HG03558 (cell line): ENCODE results near the gene ZFP30.
"Not testable (repeated sequence)": the region's sequence is repeated elsewhere in the genome, so short reads cannot be mapped to it uniquely, and the experiment has no call there.

Source experiments
- ATAC-seq: cut with Tn5 transposase; IDR thresholded peaks from one replicate; pipeline ENCODE4 v1.9.1; 2021; ENCODE audit warnings: moderate number of reproducible peaks; ENCODE audit not compliant: unreplicated experiment; ENCODE audit errors: extremely low read depth

Gene ZFP30

DNA sequence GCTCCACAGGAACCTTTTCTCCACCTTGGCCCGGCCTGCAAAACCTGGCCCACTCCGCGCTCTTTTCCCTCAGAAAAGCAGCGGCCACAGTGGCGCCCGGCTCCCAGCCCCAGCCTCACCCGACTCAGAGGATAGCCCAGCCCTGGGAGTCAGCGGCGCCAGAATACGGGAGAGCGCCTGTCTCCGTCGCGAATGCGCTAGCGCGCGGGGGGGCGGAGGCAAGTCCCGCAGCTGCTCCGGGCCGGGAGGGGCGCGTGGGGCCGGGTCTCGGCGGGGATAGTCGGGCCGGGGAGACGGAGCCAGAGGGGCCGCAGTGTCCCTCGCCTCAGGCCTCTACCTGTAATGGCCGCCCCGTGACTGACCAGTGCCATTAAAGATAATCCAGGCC, at the start of gene ZFP30:
ZFP30 (minus strand) TSS at position 165 of the 388 bp plus-strand sequence. CDS start 7,643 bp downstream, outside the sequence.
- no peak for ATAC-seq

DNA sequence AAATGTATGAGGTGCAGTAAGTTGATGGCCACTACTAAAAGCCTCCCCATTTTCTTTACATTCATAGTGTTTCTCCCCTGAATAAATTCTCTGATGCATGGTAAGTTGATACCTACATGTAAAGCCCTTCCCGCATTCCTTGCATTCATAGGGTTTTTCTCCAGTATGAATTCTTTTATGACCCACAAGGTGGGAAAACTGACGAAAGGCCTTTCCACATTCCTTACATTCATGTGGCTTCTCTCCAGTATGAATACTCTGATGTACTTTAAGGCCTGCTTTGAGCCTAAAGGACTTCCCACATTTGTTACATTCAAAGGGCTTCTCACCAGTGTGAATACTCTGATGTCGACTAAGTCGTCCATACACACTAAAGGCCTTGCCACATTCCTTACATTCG, 43.8 kb upstream of the ZFP30 start:
- ATAC-seq: no peak

DNA sequence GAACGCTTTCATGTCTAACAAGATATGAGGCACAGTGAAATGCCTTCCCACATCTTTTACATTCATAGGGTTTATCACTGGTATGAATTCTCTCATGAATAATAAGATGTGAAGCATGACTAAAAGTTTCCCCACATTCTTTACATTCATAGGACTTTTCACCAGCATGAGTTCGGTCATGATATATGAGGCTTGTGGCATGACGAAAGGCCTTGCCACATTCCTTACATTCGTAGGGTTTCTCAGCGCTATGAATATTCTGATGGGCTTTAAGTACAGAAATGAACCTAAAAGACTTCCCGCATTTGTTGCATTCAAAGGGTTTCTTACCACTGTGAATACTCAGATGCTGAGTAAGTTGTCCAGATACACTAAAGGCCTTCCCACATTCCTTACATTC, 43.0 kb upstream of the ZFP30 start:
- no peak for ATAC-seq

DNA sequence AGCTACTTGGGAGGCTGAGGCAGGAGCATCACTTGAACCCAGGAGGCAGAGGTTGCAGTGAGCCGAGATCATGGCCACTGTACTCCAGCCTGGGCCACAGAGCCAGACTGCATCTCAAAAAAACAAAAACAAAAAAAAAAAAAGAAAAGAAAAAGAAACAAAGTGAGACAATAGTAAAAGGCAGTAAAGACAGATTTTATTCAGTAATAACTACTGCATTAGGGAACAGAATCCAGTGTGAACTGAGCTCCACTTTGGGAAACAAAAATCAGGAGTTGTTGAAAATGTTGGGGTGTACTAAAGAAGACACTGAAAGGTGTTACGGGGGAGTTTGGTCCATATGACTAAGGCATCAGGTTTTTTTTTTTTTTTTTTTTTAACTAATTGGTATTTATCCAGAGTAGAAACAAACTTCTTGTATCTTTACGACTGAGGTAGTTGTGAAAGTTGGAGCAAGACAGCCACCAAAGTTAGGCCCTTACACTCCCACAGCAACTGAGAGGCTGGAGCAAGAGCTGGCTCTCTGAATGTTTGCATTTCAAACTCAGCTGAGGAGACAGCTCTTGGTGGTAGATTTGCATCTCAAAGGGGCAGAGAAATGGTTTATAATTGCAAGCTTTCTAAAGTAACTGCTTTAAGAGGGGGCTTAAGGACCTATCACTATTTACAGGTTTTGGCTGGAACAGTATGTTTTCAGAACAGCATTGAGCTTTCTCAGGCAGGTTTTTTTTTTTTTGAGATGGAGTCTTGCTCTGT, 40.1 kb upstream of the ZFP30 start:
- no peak for ATAC-seq

DNA sequence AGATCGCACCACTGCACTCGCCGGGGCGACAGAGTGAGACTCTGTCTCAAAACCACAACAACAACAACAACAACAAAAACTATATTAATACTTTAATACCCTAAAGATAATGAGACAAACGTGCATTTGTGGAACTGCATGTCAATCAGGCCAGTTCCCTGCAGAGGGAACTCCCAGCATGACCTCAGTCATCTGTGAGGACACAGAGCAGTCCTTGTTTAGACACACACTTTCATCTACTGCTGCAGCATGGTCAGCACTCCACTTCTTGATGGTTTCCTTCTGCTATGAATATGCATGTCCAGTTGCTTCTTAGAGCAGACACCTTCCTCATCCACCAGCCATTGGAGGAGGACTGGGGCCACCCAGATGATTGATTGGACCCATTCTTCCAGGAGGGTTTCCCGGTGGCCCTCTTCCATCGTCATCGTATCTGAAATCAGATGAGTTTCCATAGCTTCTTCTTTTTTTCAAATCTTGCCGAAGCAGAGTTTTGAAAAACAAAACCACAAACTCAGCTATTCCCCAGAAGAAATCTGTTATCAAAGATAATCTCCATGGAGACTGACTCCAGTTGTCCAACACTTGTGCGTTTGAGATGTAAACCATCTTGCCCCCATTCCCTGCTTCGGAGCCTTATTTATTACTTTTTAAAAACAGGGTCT, 37.8 kb upstream of the ZFP30 start:
- no peak for ATAC-seq

DNA sequence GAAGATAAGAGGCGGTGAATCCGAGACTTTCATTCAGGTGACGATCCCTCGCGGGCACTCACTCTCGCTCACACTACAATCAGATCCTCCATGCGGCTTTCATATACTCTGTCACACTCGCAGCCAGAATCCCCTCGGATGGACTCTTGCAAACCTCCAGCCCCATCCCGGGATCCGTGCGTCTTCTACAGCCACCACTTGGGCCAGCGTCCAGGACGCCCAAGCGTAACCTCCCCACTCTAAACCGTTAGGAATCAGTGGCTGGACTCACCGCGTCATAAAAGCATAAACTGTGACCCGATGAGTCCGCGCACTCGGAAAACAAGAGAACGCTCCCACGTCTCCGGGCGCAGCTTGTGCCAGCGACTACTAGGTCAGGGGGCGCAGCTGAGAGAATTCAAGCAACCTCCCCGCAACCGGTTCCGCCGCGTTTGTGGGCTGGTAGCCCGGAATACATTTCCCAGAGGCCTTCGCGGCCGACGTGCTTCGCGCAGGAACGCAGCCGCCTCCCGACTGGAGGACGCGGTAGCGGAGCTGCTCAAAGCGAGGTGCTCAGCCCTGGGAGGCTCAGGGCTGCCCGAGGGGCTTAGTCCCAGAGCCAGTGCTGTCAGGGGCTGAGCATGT, 36.7 kb upstream of the ZFP30 start:
- ATAC-seq: no peak

DNA sequence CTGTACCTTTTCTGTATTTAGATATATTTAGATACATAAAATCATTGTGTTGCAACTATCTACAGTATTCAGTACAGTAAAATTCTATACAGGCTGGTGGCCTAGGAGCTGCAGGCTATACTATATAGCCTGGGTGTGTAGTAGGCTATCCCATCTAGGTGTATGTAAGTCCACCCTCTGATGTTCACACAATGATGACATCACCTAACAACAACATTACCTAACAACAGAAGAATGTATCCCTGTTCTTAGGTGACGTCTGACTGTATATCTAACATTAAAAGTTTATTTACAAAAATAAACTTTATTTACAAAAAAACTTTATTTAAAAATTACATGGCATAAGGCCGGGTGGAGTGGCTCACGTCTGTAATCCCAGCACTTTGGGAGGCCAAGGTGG, 28.3 kb upstream of the ZFP30 start:
- no peak for ATAC-seq

DNA sequence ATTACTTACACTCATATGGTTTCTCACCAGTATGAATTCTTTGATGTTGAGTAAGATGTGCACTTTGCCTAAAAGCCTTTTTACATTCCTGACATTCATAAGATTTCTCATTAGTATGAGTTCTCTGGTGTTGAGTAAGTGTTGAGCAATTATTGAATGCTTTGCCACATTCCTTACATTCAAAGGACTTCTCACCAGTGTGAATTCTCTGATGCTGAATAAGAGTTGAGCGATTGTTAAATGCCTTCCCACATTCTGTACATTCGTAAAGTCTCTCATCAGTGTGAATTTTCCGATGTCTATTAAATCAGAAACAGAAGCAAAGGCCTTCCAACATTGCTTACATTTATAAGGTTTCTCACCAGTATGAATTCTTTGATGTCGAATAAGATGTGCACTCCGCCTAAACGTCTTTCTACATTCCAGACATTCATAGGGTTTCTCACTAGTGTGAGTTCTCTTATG, 14.2 kb upstream of the ZFP30 start:
- no peak for ATAC-seq

DNA sequence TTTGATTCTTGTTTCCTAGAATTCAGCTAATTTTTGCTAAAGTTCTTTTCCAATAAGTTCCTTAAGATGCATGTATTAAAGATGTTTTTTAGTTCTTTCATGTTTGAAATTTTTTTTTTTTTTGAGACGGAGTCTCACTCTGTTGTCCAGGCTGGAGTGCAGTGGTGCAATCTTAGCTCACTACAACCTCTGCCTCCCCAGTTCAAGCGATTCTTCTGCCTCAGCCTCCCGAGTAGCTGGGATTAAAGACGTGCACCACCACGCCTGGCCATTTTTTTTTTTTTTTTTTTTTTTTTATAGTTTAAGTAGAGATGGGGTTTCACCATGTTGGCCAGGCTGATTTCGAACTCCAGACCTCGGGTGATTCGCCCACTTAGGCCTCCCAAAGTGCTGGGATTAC, 1.9 kb upstream of the ZFP30 start:
- not testable (repeated sequence) for ATAC-seq

DNA sequence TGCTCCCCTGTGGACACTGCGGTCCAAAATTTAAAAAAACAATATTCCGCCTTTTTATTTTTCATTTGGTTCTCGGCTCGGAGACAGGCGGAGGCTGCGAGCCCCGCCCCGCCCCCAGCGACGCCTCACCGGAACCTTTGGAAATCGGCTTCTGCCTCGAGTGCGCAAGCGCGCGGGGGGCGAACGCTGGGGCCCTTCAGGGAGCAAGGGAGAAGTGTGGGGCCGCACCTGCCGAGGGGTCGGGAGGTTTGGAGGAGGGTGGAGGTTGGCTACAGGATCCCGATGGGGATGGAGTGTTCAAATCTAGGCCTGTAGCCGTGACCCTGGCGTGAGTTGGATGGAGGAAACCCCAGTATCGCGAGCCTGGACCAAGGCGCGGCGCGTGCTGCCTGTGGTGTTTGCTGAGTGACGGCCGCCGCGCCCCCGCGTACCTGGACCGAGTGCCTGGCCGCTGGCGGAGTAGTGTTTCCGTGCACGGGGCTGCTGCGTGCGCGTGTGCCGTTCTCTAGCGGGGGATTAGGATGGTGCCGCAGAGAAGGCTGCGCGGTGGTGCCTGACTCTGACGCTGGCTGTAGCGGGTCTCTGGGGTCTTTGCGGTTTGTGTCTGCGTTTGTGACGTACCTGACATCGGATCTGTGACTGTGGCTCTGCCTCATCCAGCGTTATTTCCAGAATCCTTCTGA, 565 bp upstream of the ZFP30 start:
- no peak for ATAC-seq

DNA sequence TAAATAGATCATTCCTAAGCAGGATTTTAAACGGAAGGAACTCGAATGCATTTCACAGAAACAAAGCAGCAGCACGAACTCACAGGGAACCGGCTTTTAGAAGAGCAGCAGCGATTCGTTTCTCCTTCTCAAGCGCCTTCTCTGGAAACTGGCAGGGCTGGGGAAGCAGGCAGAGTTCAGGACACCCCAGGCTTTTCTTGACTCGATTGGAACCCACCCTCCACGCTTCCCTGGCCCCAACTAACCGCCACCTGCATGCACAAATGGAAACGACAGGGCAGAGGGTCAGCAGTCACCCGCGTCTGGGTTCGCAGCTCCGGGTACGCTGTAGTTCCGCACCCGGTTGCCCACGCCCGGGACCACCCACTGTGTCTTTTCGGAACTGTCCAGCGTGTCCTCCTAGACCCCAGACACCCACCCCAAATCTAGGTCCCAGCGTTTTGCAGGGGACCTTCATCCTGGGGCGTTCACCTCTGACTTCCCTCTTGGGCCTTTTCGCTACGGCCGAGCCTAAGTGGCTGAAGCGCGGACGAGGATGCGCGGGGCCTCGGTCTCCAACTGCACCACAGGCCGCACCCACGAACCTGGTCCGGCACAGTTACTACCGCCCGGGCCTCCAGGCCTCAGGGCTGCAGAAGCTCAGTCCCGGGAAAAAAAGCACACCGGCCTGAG, 500 bp downstream of the ZFP30 start:
- no peak for ATAC-seq

DNA sequence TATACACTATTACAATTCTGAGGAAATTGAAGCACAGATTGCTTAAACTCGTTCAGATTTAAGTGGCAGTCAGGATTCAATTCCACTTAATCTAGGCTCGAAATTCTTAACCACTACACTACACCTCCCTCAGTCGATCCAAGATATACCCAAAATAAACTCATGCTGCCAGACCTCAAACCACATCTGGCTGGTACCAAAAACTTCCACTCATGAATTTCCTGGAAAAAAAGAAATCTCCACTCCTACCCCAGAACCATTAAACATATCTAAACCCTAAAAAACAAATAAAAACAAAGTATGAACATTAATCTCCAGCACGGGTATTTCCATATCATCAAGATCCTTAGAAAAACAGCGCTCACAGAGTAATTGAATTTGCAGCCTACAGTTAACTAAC, 1.1 kb downstream of the ZFP30 start:
- ATAC-seq: no peak

DNA sequence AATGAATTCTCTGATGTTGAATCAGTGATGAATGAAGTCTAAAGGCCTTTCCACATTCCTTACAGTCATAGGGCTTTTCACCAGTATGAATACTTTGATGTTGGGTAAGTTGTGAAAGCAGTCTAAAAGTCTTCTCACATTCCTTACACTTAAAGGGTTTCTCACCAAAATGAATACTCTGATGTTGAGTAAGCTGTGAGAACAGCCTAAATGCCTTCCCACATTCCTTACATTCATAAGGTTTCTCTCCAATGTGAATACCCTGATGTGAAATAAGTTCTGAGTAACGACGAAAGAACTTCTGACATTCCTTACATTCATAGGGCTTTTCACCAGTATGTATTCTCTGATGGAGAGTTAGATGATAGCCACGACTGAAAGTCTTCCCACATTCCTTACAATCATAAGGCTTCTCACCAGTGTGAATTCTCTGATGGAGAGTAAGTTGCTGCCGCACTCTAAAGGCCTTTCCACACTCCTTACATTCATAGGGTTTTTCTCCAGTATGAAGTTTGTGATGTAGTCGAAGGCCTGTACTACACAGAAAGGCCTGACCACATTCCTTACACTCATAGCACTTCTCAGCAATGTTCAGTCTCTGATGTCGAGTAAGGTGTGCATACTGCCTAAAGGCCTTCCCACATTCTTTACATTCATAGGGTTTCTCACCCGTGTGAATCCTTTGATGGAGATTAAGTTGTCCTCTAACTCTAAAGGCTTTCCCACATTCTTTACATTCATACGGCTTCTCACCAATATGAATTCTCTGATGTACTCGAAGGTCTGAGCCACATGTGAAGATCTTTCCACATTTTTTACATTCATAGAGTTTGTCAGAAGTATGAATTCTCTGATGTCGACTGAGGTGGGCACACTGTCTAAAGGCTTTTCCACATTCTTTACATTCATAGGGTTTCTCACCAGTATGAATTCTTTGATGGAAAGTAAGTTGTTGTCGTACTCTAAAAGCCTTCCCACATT, 19.9 kb downstream of the ZFP30 start:
- no peak for ATAC-seq

DNA sequence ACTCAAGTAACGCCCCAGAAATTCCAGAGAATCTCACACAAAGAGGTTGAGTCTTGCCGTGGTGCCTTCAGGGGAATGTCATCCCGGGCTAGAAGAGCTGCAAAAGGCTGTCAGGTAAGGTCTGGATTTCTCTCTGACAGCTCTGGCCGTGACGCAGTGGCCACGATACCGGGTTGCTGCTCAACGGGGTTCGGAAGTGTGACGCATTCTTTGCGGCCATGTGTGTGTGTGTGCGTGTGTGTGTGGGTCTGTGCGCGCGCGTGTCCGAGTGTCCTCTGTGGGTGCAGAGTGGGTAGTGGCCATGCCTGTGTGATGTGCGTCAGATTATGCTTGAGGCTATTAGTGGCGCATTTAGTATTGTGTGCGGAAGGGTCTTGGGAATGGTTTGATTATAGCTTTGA, 60.3 kb downstream of the ZFP30 start:
- no peak for ATAC-seq

DNA sequence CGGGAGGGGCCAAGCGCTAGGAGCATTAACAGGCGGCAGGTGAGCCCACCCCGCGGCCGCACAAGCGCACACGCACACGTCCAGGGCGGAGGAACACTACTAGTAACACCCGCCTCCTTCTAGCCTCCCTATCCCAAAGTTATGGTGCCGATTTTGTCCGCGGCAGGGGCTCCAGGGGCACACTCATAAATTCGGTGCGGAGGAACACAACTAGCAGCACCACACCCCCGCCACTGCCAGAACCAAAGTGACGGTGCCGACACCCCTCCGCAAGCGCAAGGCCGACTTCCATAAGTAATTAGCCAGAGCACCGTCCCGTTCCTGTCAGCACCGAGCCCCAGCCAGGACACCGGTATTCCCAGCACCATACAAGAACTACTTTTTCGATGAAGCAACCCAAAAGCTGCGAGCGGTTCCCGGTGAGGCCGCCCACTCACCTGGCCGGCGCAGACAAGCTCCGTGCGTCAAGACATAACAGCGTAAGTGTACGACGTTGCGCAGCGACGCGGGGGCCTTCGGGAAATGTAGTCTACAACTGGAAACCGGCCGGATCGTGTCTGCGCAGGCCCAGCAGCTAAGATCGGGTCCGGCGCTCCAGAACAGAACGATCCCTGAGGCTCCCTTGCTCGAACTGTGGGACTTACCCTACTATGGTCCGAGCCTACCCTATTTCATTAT, 60.8 kb downstream of the ZFP30 start, which contains the start of the genes ZNF540 and ZNF571:
ZNF540 (plus strand) TSS at position 573 of the 678 bp plus-strand sequence. CDS start 3,572 bp downstream, outside the sequence.
ZNF571 (minus strand) TSS at position 489 of the 678 bp plus-strand sequence. CDS start 8,116 bp downstream, outside the sequence.
- ATAC-seq: no peak

DNA sequence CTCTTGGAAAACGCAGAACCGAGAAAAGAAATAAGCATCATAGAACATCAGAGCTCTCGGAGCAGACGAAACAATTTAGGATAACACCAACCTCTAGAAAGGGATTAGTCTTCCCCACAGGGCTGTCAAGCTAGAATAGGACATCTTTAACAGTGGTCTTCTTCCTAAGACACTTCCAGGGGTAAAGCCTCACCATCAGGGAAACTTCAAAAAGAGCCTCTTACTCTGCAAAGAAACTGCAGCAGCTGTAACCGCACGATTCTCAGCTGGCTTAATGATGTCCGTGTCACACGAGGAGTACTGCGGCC, 61.3 kb downstream of the ZFP30 start:
- no peak for ATAC-seq

DNA sequence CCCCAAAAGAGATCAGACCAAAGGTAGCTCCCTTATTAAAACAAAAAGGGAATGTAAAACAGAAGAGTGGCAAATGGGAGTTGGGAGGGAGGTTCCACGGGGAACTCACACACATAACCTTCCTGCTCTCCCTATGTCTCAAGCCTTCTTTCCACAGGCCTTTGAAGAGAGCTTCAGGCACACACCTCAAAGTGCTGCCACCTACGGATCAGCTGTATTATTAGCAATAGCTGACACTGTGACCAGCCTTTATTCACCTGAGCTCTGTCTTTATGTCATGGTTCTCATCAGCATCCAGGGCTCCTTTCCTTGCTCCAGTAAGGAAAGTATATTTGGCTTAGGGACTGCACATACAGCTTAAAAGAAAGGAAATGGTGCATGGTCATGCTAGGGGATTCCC, 71.9 kb downstream of the ZFP30 start:
- ATAC-seq: no peak

DNA sequence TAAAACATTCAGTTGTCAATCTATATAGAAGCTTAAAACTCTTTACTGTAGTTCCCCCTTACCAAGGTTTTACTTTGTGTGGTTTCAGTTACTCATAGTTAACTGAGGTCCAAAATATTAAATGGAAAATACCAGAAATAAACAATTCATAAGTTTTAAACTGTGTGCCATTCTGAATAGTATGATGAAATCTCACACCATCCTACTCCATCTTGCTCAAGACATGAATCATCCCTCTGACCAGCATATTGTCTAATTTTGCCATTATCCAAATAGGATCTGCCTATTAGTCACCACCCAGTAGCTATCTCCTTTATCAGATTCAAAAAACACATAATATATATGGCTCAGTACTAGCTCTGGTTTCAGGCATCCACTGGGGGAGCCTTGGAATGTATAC, 83.1 kb downstream of the ZFP30 start:
- no peak for ATAC-seq

DNA sequence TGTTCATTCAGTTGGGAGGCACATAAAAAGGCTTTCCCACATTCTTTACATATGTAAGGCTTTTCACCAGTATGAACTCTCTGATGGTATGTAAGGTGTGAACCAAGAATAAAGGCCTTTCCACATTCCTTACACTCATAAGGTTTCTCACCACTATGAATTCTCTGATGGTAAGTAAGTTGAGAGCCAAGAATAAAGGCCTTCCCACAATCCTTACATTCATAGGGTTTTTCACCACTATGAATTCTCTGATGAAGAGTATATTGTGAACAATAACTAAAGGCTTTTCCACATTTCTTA, 89.9 kb downstream of the ZFP30 start:
- ATAC-seq: no peak
